GM19328 (cell line): ENCODE results near the gene JOSD2.

ENCODE experiments used
- ATAC-seq: cut with Tn5 transposase; IDR thresholded peaks from one replicate; pipeline ENCODE4 v1.9.1; 2021; ENCODE audit warnings: mild to moderate bottlenecking, moderate library complexity; ENCODE audit not compliant: unreplicated experiment

Gene JOSD2

DNA sequence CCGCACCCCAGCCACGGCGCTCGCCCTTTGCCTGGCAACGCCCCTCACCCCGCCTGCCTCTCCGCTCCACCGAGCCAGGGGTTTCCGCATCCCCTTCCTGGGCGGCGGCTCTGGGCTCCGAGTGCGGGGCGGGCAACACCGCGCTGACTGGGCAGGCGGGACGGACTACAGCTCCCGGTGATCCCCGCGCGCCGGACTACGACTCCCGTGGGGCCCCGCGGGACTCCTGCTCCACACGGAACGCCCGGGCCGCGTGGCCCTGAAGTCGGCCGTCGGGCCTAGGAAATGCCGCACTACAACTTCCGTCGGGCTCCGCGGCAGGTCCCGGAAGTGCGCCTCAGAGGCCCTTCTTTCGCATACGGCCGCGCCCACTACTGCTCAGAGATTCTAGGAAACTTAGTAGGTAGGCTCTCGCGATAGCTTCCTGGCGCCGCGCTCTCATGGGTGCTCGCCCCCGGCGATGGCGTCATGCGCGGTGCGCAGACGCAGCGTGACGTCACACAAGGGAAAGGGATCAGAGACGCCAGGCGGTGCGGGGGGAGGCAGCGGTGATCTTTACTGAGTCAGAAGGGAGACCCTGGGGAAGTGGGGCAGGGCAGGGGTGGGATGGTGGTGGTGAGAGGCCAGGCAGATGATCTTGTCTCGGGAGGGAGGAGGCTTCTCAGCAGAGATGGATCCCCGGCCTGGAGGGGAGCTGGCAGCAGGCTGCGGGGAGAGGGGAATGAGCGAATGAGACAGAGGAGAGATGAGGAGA, at the start of gene JOSD2:
TSS of gene JOSD2 (minus strand) at position 123 of the 754 bp plus-strand sequence. CDS start 760 bp downstream, outside the sequence.
- ATAC-seq, result peak; percentile 85

GRCh38 chr19:50559636-50560035, 48.6 kb upstream of the JOSD2 start:
- no peak for ATAC-seq

DNA sequence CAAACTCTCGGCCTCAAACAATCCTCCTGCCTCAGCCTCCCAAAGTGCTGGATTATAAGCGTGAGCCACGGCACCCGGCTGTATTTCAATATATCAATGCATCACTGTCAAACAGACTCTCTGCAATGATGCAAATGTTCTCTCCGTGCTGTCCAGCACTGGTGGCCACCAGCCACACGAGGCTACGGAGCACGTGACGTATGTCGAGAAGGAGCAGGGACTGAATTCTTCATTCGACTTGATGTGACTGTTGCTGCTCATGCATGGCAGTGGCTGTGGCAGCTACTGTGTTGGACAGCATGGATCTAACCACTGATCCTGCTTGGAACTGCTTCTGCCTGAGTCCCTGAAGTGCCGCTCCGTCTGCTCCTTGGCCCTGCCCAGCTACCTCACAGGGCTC, 47.5 kb upstream of the JOSD2 start:
- no peak for ATAC-seq

GRCh38 chr19:50558039-50558438, 47.0 kb upstream of the JOSD2 start:
- no peak for ATAC-seq

- ATAC-seq, result no peak
These were observed 46.1 kb upstream of the JOSD2 start for GRCh38 chr19:50557009-50557613.

GRCh38 chr19:50556282-50557008, 45.5 kb upstream of the JOSD2 start:
- no peak for ATAC-seq

DNA sequence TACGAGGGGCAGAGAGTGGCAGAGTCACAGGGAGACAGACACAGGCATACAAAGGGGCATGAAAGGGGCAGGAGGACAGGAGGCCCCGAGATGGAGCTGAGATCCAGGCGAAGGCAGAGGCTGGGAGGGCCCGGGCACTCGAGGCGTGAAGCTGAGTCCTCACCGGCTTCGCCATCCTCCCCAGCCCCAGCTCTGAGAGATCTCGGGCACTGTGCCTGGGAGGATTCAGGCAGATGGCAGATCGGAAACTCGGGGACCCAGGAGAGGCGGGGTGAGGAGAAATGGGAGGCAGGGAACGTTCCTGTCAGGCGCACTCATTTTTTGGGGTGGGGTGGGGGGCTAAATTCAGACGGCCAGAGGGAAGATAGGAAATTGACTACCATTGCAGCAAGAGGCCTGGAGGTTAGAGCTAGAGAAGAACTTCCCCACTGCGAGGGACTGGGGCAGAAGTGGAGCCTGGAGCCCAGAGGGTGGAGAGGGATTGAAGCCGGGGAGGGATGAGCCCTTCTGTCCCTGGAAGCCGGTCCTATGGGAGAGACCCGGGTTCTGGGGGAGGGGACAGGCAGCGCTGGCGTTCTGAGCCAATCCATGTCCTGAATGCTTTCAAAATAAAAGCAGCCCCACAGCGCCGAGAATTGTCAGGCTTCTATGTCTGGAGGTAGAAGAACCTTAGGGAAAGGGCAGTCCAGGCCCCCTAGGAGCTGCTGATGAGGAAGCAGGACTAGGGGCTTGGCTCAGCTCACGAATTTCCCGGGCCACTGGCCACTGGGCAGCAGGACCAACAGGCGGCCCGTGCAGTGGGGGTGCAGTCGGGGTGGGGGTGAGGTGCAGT, 44.7 kb upstream of the JOSD2 start:
- no peak for ATAC-seq

DNA sequence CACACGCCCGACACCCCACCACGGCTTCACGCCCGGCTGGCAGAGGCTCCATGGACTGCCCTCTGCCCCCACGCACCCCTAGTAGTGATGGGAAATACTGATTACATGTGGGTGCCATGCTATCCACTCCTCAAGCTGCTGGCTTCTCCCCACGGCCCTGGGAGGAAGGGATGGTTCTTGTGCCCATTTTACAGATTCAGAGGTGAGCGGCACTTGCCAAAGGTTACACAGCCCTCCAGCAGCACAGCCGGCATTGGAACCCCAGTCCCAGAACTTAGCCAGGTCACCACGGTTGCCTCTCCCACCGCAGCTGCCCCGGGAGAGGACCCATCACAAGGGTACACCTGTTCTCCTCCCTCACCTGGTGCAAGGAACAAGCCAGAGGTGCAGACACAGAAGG, 44.0 kb upstream of the JOSD2 start:
- ATAC-seq, result no peak

DNA sequence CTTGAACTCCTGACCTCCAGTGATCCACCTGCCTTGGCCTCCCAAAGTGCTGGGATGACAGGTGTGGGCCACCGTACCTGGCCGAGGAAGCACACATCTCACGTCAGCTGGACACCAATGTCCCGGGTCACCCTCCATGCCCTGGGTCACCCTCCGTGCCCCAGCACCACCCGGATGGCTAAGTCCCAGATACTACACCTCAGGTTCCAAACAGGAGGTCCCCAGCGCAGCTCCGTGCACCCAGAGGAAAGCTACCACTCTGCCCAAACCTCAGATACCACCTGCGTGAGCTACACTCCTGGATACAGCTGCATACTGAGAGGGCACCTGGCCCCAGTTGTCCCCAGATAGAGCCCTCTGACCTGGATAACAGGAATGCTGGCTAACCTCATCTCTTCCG, 43.2 kb upstream of the JOSD2 start:
- no peak for ATAC-seq

DNA sequence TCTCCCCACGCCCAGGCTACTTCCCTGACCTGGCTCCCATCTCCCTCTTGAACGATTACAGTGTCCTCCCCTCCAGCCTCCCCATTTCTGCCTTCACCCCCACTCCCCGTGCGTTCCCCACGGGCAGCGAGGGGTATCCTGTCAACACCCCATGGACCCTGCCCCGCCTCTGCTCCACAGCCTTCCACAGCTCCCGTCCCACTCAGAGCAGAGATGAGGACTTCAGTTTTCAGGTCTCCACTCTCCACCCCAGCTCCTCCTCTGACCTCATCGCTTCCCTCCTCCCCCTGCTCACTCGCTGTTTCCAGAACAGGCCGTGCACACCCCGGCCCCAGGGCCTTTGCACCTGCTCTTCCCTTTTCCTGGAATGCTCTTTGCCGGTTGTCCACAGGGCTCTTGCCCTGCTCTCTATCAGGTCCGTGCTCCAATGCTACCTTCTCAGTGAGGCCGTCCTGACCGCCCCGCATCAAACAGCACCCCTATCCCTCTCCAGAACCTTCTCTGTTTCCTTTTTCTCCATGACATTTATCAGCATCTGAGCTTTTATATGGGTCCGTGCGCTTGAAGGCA, 42.2 kb upstream of the JOSD2 start:
- no peak for ATAC-seq

DNA sequence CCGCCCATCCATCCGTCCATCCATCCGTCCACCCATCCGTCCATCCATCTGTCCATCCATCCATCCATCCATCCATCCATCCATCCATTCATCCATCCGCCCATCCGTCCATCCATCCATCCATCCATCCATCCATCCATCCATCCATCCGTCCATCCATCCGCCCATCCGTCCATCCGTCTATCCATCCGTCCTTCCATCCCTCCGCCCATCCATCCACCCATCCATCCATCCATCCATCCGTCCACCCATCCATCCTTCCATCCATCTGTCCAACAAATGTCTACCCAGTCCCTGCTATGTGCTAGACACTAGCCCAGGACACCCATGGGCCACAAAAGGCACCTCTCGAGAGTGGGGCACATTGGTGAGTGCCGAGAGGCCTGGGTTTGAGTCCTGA, 41.5 kb upstream of the JOSD2 start:
- ATAC-seq, result no peak

DNA sequence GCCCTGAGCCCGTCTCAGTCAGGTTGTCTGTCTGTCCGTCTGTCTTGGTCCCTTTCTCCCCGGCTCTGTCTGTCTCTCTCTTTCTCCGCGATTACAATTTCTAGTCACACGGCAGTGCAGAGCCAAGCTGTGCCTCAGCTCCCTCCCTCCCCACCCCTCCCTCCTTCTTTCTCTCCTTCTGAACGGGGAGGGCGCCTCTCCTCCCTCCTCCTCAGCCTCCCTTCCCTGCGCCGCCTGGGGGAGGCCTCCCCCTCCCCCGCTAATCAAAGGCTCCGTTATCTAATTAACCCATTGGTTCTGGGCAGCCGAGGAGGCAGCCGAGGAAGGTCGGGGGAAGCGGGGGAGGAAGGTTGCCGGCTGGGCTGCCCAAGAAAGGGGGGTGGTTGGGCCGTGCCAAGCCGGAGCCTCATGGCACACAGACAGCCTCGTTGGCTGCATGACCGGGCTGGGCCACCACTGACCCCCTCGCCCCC, 40.8 kb upstream of the JOSD2 start:
- no peak for ATAC-seq

- ATAC-seq, result no peak
These were observed 40.2 kb upstream of the JOSD2 start for GRCh38 chr19:50551034-50551714.

DNA sequence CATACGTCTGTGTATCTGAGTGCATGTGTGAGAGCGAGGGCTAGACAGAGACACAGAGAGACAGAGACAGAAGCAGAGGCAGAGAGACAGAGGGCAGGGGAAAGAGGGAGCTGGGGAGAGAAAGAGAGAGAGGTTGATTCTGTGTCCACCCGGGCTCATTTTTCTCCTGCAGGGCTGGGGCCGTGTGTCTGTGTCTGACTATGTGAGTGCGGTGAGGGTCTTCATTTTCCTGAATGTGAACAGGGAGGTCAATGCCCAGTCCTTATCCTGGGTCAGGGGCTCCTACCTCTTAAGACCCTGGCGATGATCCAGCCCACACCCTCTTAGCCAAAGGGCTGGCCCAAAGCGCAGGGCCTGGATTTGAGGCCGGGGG, 39.6 kb upstream of the JOSD2 start:
- ATAC-seq, result no peak

GRCh38 chr19:50549927-50550593, 39.1 kb upstream of the JOSD2 start:
- ATAC-seq, result no peak

- no peak for ATAC-seq
These were observed 38.3 kb upstream of the JOSD2 start for GRCh38 chr19:50549059-50549926.

GRCh38 chr19:50548191-50549058, 37.4 kb upstream of the JOSD2 start:
- no peak for ATAC-seq
